Adrenal gland (tissue), 12 donors: ENCODE measurements around the gene WBP11. TPM values are rescaled to one million over a fixed set of nuclear protein-coding genes. Genes with fewer than 3 reads are reported as not detected.
A peak's percentile ranks its signal among the peaks of the same experiment; 100 is the strongest.

Experiments
- DNase-seq, 7 donors: peaks; one replicate each; pipeline ENCODE4 v3.0.0-alpha.2; 2019 to 2020
- H3K27ac ChIP-seq, 5 donors: fragments of 200-600 bp; sonication (generic) in 4 of 5; 1 replicate in 3 of 5; 2 replicates in 2 of 5; pipeline versions ENCODE4 v1.5.1 to v1.8.0; 2016 to 2020; ENCODE audit warnings: mild to moderate bottlenecking in 1 of 5
- H3K27me3 ChIP-seq: fragments of 200-600 bp; 2 replicates; pipeline ENCODE4 v1.8.0; 2021
- H3K36me3 ChIP-seq, 2 donors: fragments of 200-600 bp; replicated peaks in 1 of 2; 1 replicate in 1 of 2; 2 replicates in 1 of 2; pipeline versions ENCODE4 v1.5.1 to v1.8.0; 2018 to 2022
- H3K4me1 ChIP-seq, 2 donors: fragments of 200-600 bp; replicated peaks in 1 of 2; 1 replicate in 1 of 2; 2 replicates in 1 of 2; pipeline versions ENCODE4 v1.5.1 to v1.8.0; 2018 to 2021
- H3K4me3 ChIP-seq, 4 donors: fragments of 200-600 bp; sonication (generic) in 3 of 4; one replicate each; pipeline ENCODE4 v1.5.1; 2016 to 2018
- H3K9me3 ChIP-seq, 3 donors: fragments of 200-600 bp; sonication (generic) in 1 of 3; replicated peaks in 1 of 3; 1 replicate in 2 of 3; 2 replicates in 1 of 3; pipeline versions ENCODE4 v1.5.1 to v1.8.0; 2016 to 2021
- CTCF ChIP-seq, 6 experiments: fragments of 450-650 bp in 4 of 6; fragments of 200-600 bp in 2 of 6; sonication (generic) in 1 of 6; IDR thresholded peaks; 1 replicate in 5 of 6; 2 replicates in 1 of 6; pipeline versions ENCODE4 v1.5.1 to v1.8.0; 2016 to 2021; ENCODE audit warnings: antibody characterized with exemption in 6 of 6, mild to moderate bottlenecking in 2 of 6, moderate library complexity in 1 of 6
- POLR2A ChIP-seq, 2 donors: fragments of 450-650 bp; IDR thresholded peaks; one replicate each; pipeline ENCODE4 v1.6.1; 2017; ENCODE audit warnings: antibody characterized with exemption in 2 of 2, mild to moderate bottlenecking in 2 of 2, moderate library complexity in 1 of 2
- WGBS, 4 donors: extraction: QIAGEN DNeasy Blood & Tissue Kit in 2 of 4; methylation state at CpG; one replicate each; pipeline versions ENCODE4 v1.1.5 to v1.1.7; 2013 to 2017; 5-methylcytosine and 5-hydroxymethylcytosine counted together
- intact Hi-C, 2 donors: fragments of 100-400 bp; cut with DNase I; formaldehyde crosslinking; loops; one replicate each; pipeline versions ENCODE4 v1.14.1 to v1.15.0; 2022 to 2023
- polyA plus RNA-seq, 3 donors: library from polyadenylated mRNA; stranded (reverse); fragments of 200-250 nt in 2 of 3; fragments of 350-450 nt in 1 of 3; fragmentation: Illumina TruSeq in 1 of 3; extraction: RNeasy Lipid Tissue Mini Kit (QIAGEN cat#74804) in 1 of 3; gene quantifications; one replicate each; pipeline ENCODE4 v1.2.3, GENCODE V29; 2013 to 2014
- total RNA-seq, 9 donors: library from RNA; depleted of rRNA in 4 of 9; stranded (reverse); fragments of >200 nt in 4 of 9; fragments of 120-200 nt in 1 of 9; fragmentation: NEBNext Ultra II Directional in 1 of 9; extraction: Animal tissue kit (Norgen Biotek cat#: 25700) in 1 of 9; gene quantifications; one replicate each; pipeline versions ENCODE4 v1.1.0 to v1.2.4, GENCODE V29; 2013 to 2023
- donor health status: healthy with polysubstance abuse.
- donor health status: Bipolar disorder and iron deficiency.
- donor health status: DM: yes; HTN: yes; CAD: no.
- donor health status: DM: no; HTN: no; CAD: no.
- donor health status: DM: no; HTN: no; CAD: no.
- donor health status: DM: yes; HTN: yes; CAD: no.

Gene WBP11
- total and polyA plus RNA-seq, 12 donors = 11.5 to 112 (median 24.8) TPM

DNA sequence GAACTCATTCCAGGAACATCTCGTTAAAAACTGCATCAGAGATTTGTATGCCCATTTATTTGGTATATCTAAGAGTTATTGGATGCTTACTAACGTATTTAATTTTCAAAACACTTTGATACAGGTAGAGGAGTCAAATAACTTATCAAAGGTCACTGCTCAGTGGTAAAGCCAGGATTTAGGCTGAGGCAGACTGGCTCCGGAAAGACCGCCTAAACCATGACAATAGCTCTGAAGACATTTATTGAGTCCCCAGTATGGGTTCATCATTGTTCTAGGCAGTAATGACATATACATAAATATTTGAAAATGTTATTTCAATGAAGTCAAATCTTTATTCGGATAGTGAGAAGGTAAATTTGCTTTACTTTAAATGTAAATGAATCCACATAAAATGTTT is 30.3 kb downstream of the WBP11 start:
- WGBS, 4 donors = 90 to 99% (median 91%) methylated on average over 5 of the region's 5 CpGs
- intact Hi-C loops = no loop called here
- Histone ChIP-seq H3K27me3 (no peaks in the 10 kb centered on the region), H3K36me3 (no peaks in the 10 kb centered on the region), H3K4me3 (no peak overlapping the region), H3K27ac (no peak overlapping the region), H3K4me1 (peaks cover 11 to 20% of the 10 kb centered on the region in 2 donors), H3K9me3 (no peaks in the 10 kb centered on the region)
- TF ChIP-seq CTCF (IDR thresholded peaks at IDR 0.05) (no peak), POLR2A (IDR thresholded peaks at IDR 0.05) (no peak)
- DNase-seq = no peak

- TF ChIP-seq CTCF (IDR thresholded peaks at IDR 0.05) (no peak), POLR2A (IDR thresholded peaks at IDR 0.05) (no peak)
- no peak for DNase-seq
- intact Hi-C loops = no loop called here
- Histone ChIP-seq H3K9me3 (no peaks in the 10 kb centered on the region), H3K36me3 (no peaks in the 10 kb centered on the region), H3K4me3 (peak overlapping the region in 1 of 4 donors; percentile 75), H3K27ac (peak overlapping the region in 4 of 5 donors; percentile 87 to 99 (median 96)), H3K27me3 (no peaks in the 10 kb centered on the region), H3K4me1 (peaks cover 11 to 33% of the 10 kb centered on the region in 2 donors)
- WGBS, 4 donors = 30 to 36% (median 32%) methylated on average over 6 of the region's 6 CpGs
Measured at GRCh38 chr12:14771651-14772137, 31.6 kb downstream of the WBP11 start.

- peak overlapping the region; percentile 65 to 92 (median 81) for H3K4me3 ChIP-seq
- no peaks in the 10 kb centered on the region for H3K27me3 ChIP-seq
- intact Hi-C loops = no loop called here
- no peaks in the 10 kb centered on the region for H3K36me3 ChIP-seq
- DNase-seq = peak; percentile 94 to 99 (median 96)
- TF ChIP-seq POLR2A (IDR thresholded peaks at IDR 0.05) (peak; percentile 97), CTCF (IDR thresholded peaks at IDR 0.05) (no peak)
- no peaks in the 10 kb centered on the region for H3K9me3 ChIP-seq
- WGBS, 4 donors = 1% methylated on average over 16 to 56 of the region's 56 CpGs
- peak overlapping the region; percentile 87 to 99 (median 95) for H3K27ac ChIP-seq
- peaks cover 7 to 29% of the 10 kb centered on the region in 2 donors for H3K4me1 ChIP-seq
Measured at GRCh38 chr12:14770496-14771461, 32.5 kb downstream of the WBP11 start.

DNA sequence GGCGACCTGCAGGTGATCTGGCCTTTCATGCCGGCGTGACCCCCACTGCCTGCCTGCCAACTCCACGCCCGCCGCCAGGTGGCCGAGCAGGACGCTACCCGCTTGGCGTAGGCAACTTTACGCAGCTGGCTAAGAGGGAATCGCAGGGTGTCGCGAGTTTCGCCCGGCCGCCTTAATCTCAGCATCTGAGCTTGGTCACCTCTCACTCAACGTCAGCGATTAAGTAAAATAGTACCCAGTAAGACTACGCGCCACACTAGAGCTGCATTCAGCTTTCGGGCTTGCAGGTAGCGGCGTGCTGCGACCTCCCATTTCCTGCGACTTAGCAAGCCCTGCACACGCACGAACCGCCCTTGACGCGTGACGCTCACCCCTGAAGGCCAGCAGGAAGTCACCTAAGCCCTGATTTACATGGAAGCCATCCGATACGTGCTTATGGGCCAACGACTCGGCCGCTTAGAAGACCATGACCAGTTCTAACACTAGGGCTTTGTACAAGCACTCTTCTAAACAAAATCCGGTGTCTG is 33.2 kb downstream of the WBP11 start:
- Histone ChIP-seq H3K4me3 (peak overlapping the region; percentile 65 to 92 (median 81)), H3K36me3 (no peaks in the 10 kb centered on the region), H3K9me3 (no peaks in the 10 kb centered on the region), H3K27ac (peak overlapping the region; percentile 87 to 99 (median 95)), H3K27me3 (no peaks in the 10 kb centered on the region), H3K4me1 (peaks cover 4 to 24% of the 10 kb centered on the region in 2 donors)
- peak; percentile 85 to 94 (median 88) for DNase-seq
- WGBS, 4 donors = 0 to 2% (median 1%) methylated on average over 13 to 38 of the region's 38 CpGs
- intact Hi-C loops = no loop called here
- peak; percentile 59 to 77 for TF ChIP-seq POLR2A (IDR thresholded peaks at IDR 0.05)
- peak; percentile 63 to 95 (median 94) for TF ChIP-seq CTCF (IDR thresholded peaks at IDR 0.05)
